Measurements from ENCODE around the gene THSD4.

Gene THSD4

GRCh38 chr15:71480556-71480955, 365.3 kb downstream of the THSD4 start:
- H3K4me3 ChIP-seq (replicated peaks; ENCODE audit: insufficient read depth, low read length), result no peak overlapping the region
- TF ChIP-seq GABPA (IDR thresholded peaks at IDR 0.05; ENCODE audit: low read depth), result no peak
- no peak for TF ChIP-seq SPI1 (IDR thresholded peaks at IDR 0.05; ENCODE audit: borderline replicate concordance, low read depth)
- TF ChIP-seq, protein P1, sequence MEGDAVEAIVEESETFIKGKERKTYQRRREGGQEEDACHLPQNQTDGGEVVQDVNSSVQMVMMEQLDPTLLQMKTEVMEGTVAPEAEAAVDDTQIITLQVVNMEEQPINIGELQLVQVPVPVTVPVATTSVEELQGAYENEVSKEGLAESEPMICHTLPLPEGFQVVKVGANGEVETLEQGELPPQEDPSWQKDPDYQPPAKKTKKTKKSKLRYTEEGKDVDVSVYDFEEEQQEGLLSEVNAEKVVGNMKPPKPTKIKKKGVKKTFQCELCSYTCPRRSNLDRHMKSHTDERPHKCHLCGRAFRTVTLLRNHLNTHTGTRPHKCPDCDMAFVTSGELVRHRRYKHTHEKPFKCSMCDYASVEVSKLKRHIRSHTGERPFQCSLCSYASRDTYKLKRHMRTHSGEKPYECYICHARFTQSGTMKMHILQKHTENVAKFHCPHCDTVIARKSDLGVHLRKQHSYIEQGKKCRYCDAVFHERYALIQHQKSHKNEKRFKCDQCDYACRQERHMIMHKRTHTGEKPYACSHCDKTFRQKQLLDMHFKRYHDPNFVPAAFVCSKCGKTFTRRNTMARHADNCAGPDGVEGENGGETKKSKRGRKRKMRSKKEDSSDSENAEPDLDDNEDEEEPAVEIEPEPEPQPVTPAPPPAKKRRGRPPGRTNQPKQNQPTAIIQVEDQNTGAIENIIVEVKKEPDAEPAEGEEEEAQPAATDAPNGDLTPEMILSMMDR (IDR thresholded peaks at IDR 0.05; ENCODE audit: insufficient read depth, low read length), result no peak
- TF ChIP-seq REST (IDR thresholded peaks at IDR 0.05; ENCODE audit: insufficient replicate concordance, low read depth), result no peak
- no peak for TF ChIP-seq POLR2AphosphoS5 (IDR thresholded peaks at IDR 0.05; ENCODE audit: low read depth)
- H3K27me3 ChIP-seq (ENCODE audit: insufficient read depth, poor library complexity, severe bottlenecking), result peaks cover 2% of the 10 kb centered on the region
- H3K27ac ChIP-seq (replicated peaks), result no peak overlapping the region
- no peak for DNase-seq (ENCODE audit: low read depth in 1 of 2, low spot score in 1 of 2)

GRCh38 chr15:71484080-71484479, 368.8 kb downstream of the THSD4 start:
- Histone ChIP-seq H3K4me3 (replicated peaks; ENCODE audit: insufficient read depth, low read length) (no peak overlapping the region), H3K27ac (replicated peaks) (no peak overlapping the region), H3K27me3 (ENCODE audit: insufficient read depth, poor library complexity, severe bottlenecking) (peaks cover 2% of the 10 kb centered on the region)
- no peak for DNase-seq (ENCODE audit: low read depth in 1 of 2, low spot score in 1 of 2)
- TF ChIP-seq GABPA (IDR thresholded peaks at IDR 0.05; ENCODE audit: low read depth) (no peak), REST (IDR thresholded peaks at IDR 0.05; ENCODE audit: insufficient replicate concordance, low read depth) (no peak), SPI1 (IDR thresholded peaks at IDR 0.05; ENCODE audit: borderline replicate concordance, low read depth) (no peak), POLR2AphosphoS5 (IDR thresholded peaks at IDR 0.05; ENCODE audit: low read depth) (no peak)
- TF ChIP-seq, protein P1 (IDR thresholded peaks at IDR 0.05; ENCODE audit: insufficient read depth, low read length), result no peak

- no peak for DNase-seq (ENCODE audit: low read depth in 1 of 2, low spot score in 1 of 2)
Observed at GRCh38 chr15:71485094-71485693, 369.9 kb downstream of the THSD4 start.

More at GRCh38 chr15:71485094-71485693, 369.9 kb downstream of the THSD4 start:
- no peak overlapping the region for H3K27ac ChIP-seq (replicated peaks)
- TF ChIP-seq REST (IDR thresholded peaks at IDR 0.05; ENCODE audit: insufficient replicate concordance, low read depth) (no peak), SPI1 (IDR thresholded peaks at IDR 0.05; ENCODE audit: borderline replicate concordance, low read depth) (no peak), POLR2AphosphoS5 (IDR thresholded peaks at IDR 0.05; ENCODE audit: low read depth) (no peak)
- TF ChIP-seq, protein P1 (IDR thresholded peaks at IDR 0.05; ENCODE audit: insufficient read depth, low read length), result peak; percentile 27
- H3K27me3 ChIP-seq (ENCODE audit: insufficient read depth, poor library complexity, severe bottlenecking), result no peaks in the 10 kb centered on the region
- no peak overlapping the region for H3K4me3 ChIP-seq (replicated peaks; ENCODE audit: insufficient read depth, low read length)

Measured in HL-60 (cell line).